Tibial nerve (tissue), 4 donors: ENCODE data around the gene MICAL2. TPM values are rescaled to one million over a fixed set of nuclear protein-coding genes. Genes with fewer than 3 reads are reported as not detected.

Source experiments
- DNase-seq, 2 donors: peaks; one replicate each; pipeline ENCODE4 v3.0.0-alpha.2; 2019; ENCODE audit warnings: low spot score in 2 of 2
- H3K27ac ChIP-seq, 4 donors: fragments of 200-600 bp; sonication (generic) in 3 of 4; one replicate each; pipeline ENCODE4 v1.5.1; 2017 to 2019; ENCODE audit warnings: mild to moderate bottlenecking in 1 of 4
- H3K27me3 ChIP-seq, 2 donors: fragments of 200-600 bp; sonication (generic) in 1 of 2; one replicate each; pipeline versions ENCODE4 v1.5.1 to v1.6.0; 2017 to 2019
- H3K36me3 ChIP-seq, 3 donors: fragments of 200-600 bp; sonication (generic); one replicate each; pipeline ENCODE4 v1.5.1; 2018 to 2019
- H3K4me1 ChIP-seq, 4 donors: fragments of 200-600 bp; sonication (generic) in 3 of 4; one replicate each; pipeline ENCODE4 v1.5.1; 2017 to 2019
- H3K4me3 ChIP-seq, 4 donors: fragments of 200-600 bp; sonication (generic) in 3 of 4; one replicate each; pipeline ENCODE4 v1.5.1; 2017 to 2019; ENCODE audit warnings: mild to moderate bottlenecking in 1 of 4, moderate library complexity in 1 of 4
- H3K9me3 ChIP-seq, 4 donors: fragments of 200-600 bp; sonication (generic) in 3 of 4; one replicate each; pipeline ENCODE4 v1.5.1; 2017 to 2019
- CTCF ChIP-seq, 5 experiments: fragments of 200-600 bp in 3 of 5; fragments of 450-650 bp in 2 of 5; sonication (generic) in 3 of 5; IDR thresholded peaks; one replicate each; pipeline ENCODE4 v1.5.1; 2016 to 2019; ENCODE audit warnings: antibody characterized with exemption in 5 of 5, mild to moderate bottlenecking in 3 of 5, moderate library complexity in 2 of 5
- EP300 ChIP-seq, 2 donors: sonication (generic); formaldehyde crosslinking; IDR thresholded peaks; one replicate each; pipeline ENCODE4 v1.6.1; 2017; ENCODE audit warnings: antibody characterized with exemption in 2 of 2, mild to moderate bottlenecking in 1 of 2
- POLR2A ChIP-seq, 2 donors: fragments of 450-650 bp; IDR thresholded peaks; one replicate each; pipeline ENCODE4 v1.6.1; 2017; ENCODE audit warnings: antibody characterized with exemption in 2 of 2, mild to moderate bottlenecking in 2 of 2, moderate library complexity in 2 of 2
- WGBS, 2 donors: methylation state at CpG; one replicate each; pipeline ENCODE4 v1.1.5; 2018; 5-methylcytosine and 5-hydroxymethylcytosine counted together
- total RNA-seq, 4 donors: library from RNA; depleted of rRNA; stranded (reverse); fragments of >200 nt; gene quantifications; one replicate each; pipeline ENCODE4 v1.1.0, GENCODE V29; 2016

MICAL2 gene
- total RNA-seq, 4 donors from 2014 or later, result 87.0 to 136 (median 101) TPM

GRCh38 chr11:12235947-12236743, 125.8 kb downstream of the MICAL2 start:
- TF ChIP-seq CTCF (IDR thresholded peaks at IDR 0.05), result peak; percentile 50 to 83 (median 60)
- TF ChIP-seq EP300 (IDR thresholded peaks at IDR 0.05), result no peak
- TF ChIP-seq POLR2A (IDR thresholded peaks at IDR 0.05), result no peak
- Histone ChIP-seq H3K27ac (peak overlapping the region; percentile 27 to 85 (median 62)), H3K4me3 (no peak overlapping the region), H3K9me3 (no peaks in the 10 kb centered on the region), H3K4me1 (peaks cover 0 to 46% (median 2%) of the 10 kb centered on the region in 4 donors), H3K36me3 (peaks cover 0 to 11% (median 0%) of the 10 kb centered on the region in 3 donors), H3K27me3 (no peaks in the 10 kb centered on the region)
- WGBS, 2 donors, result 60 to 67% methylated on average over 13 of the region's 13 CpGs
- peak in 1 of 2 donors; percentile 41 for DNase-seq

- WGBS, 2 donors, result 55 to 57% methylated on average over 5 of the region's 5 CpGs
- no peak for DNase-seq
- Histone ChIP-seq H3K27me3 (no peaks in the 10 kb centered on the region), H3K27ac (peak overlapping the region in 2 of 4 donors; percentile 75 to 85), H3K36me3 (peaks cover 0 to 11% (median 0%) of the 10 kb centered on the region in 3 donors), H3K9me3 (no peaks in the 10 kb centered on the region), H3K4me1 (peaks cover 0 to 42% (median 2%) of the 10 kb centered on the region in 4 donors), H3K4me3 (no peak overlapping the region)
- no peak for TF ChIP-seq CTCF (IDR thresholded peaks at IDR 0.05)
- TF ChIP-seq POLR2A (IDR thresholded peaks at IDR 0.05), result no peak
- no peak for TF ChIP-seq EP300 (IDR thresholded peaks at IDR 0.05)
These were observed 126.3 kb downstream of the MICAL2 start for GRCh38 chr11:12236744-12237101.

- Histone ChIP-seq H3K27me3 (no peaks in the 10 kb centered on the region), H3K9me3 (no peaks in the 10 kb centered on the region), H3K4me1 (peaks cover 0 to 41% (median 2%) of the 10 kb centered on the region in 4 donors), H3K36me3 (peaks cover 0 to 12% (median 0%) of the 10 kb centered on the region in 3 donors), H3K27ac (peak overlapping the region in 2 of 4 donors; percentile 32 to 85), H3K4me3 (no peak overlapping the region)
- no peak for TF ChIP-seq EP300 (IDR thresholded peaks at IDR 0.05)
- TF ChIP-seq POLR2A (IDR thresholded peaks at IDR 0.05), result no peak
- TF ChIP-seq CTCF (IDR thresholded peaks at IDR 0.05), result no peak
- 76 to 86% methylated on average over 3 of the region's 3 CpGs for WGBS, 2 donors
- no peak for DNase-seq
These were observed 127.0 kb downstream of the MICAL2 start for GRCh38 chr11:12237381-12237784.

- TF ChIP-seq EP300 (IDR thresholded peaks at IDR 0.05) (no peak), CTCF (IDR thresholded peaks at IDR 0.05) (no peak), POLR2A (IDR thresholded peaks at IDR 0.05) (no peak)
- H3K4me1 ChIP-seq, result peaks cover 0 to 42% (median 2%) of the 10 kb centered on the region in 4 donors
- WGBS, 2 donors, result 90 to 91% methylated on average over 4 of the region's 4 CpGs
- H3K27me3 ChIP-seq, result no peaks in the 10 kb centered on the region
- H3K4me3 ChIP-seq, result no peak overlapping the region
- no peak for DNase-seq
- H3K9me3 ChIP-seq, result no peaks in the 10 kb centered on the region
- H3K27ac ChIP-seq, result peak overlapping the region in 1 of 4 donors; percentile 85
- H3K36me3 ChIP-seq, result peaks cover 0 to 17% (median 0%) of the 10 kb centered on the region in 3 donors
These were observed 128.0 kb downstream of the MICAL2 start for GRCh38 chr11:12238420-12238819.

GRCh38 chr11:12239396-12239795, 129.0 kb downstream of the MICAL2 start:
- 93 to 100% methylated on average over 4 of the region's 4 CpGs for WGBS, 2 donors
- peaks cover 0 to 19% (median 0%) of the 10 kb centered on the region in 3 donors for H3K36me3 ChIP-seq
- no peaks in the 10 kb centered on the region for H3K27me3 ChIP-seq
- no peak overlapping the region for H3K4me3 ChIP-seq
- no peak overlapping the region for H3K27ac ChIP-seq
- no peaks in the 10 kb centered on the region for H3K9me3 ChIP-seq
- TF ChIP-seq POLR2A (IDR thresholded peaks at IDR 0.05) (no peak), CTCF (IDR thresholded peaks at IDR 0.05) (no peak), EP300 (IDR thresholded peaks at IDR 0.05) (no peak)
- DNase-seq, result no peak
- peaks cover 0 to 48% (median 2%) of the 10 kb centered on the region in 4 donors for H3K4me1 ChIP-seq
